WTC11 (cell line): ENCODE results near the gene SMARCA2. TPM values are rescaled to one million over a fixed set of nuclear protein-coding genes. Genes with fewer than 3 reads are reported as not detected.

Experiments
- ATAC-seq: fragments of 200-7000 bp; cut with Tn5 transposase; 2 replicates; pipeline ENCODE4 v1.10.0; 2021; ENCODE audit warnings: mild to moderate bottlenecking, moderate library complexity
- CTCF ChIA-PET: fragments of 300-600 bp; sonication (Branson Sonifier 250); formaldehyde crosslinking; loops from one replicate; lab custom pipeline; 2021; ENCODE audit warnings: antibody characterized with exemption; lab: Charles Lee
- POLR2A ChIA-PET: fragments of 350-600 bp; sonication (Branson Sonifier 250); formaldehyde crosslinking; loops from one replicate; lab custom pipeline; 2021; ENCODE audit warnings: antibody characterized with exemption; lab: Charles Lee
- DNase-seq: peaks from one replicate; pipeline ENCODE4 v3.0.0; 2021; ENCODE audit warnings: low spot score
- H3K27ac Mint-ChIP-seq: 2 replicates; pipeline ENCODE4 v1.8.0; 2021; ENCODE audit warnings: mixed read lengths
- H3K27me3 Mint-ChIP-seq: 2 replicates; pipeline ENCODE4 v1.8.0; 2021; ENCODE audit warnings: low read depth, mild to moderate bottlenecking, moderate library complexity, mixed read lengths
- H3K36me3 Mint-ChIP-seq: 2 replicates; pipeline ENCODE4 v1.8.0; 2021; ENCODE audit warnings: mixed read lengths
- H3K4me1 Mint-ChIP-seq: 2 replicates; pipeline ENCODE4 v1.8.0; 2022; ENCODE audit warnings: mixed read lengths
- H3K4me3 Mint-ChIP-seq: 2 replicates; pipeline ENCODE4 v1.8.0; 2021; ENCODE audit warnings: mild to moderate bottlenecking, moderate library complexity, mixed read lengths
- H3K9me3 Mint-ChIP-seq: 2 replicates; pipeline ENCODE4 v1.8.0; 2021; ENCODE audit warnings: mixed read lengths
- ATF1 ChIP-seq: sonication (generic); formaldehyde crosslinking; IDR thresholded peaks from 2 replicates; pipeline ENCODE4 v1.8.1; 2023; ENCODE audit warnings: mild to moderate bottlenecking, moderate library complexity, missing genetic modification reagents
- CREM ChIP-seq: sonication (generic); formaldehyde crosslinking; IDR thresholded peaks from 2 replicates; pipeline ENCODE4 v1.8.1; 2022; ENCODE audit warnings: mild to moderate bottlenecking, missing genetic modification reagents, moderate library complexity
- FOXP1 ChIP-seq: sonication (generic); formaldehyde crosslinking; IDR thresholded peaks from 2 replicates; pipeline ENCODE4 v1.8.0; 2022; ENCODE audit warnings: missing genetic modification reagents, mild to moderate bottlenecking, moderate library complexity, borderline replicate concordance
- GABPB1 ChIP-seq: sonication (generic); formaldehyde crosslinking; IDR thresholded peaks from 2 replicates; pipeline ENCODE4 v1.8.1; 2023; ENCODE audit warnings: mild to moderate bottlenecking, missing genetic modification reagents
- GRHL2 ChIP-seq: fragments of 250-450 bp; sonication (Bioruptor Pico); IDR thresholded peaks from 2 replicates; pipeline ENCODE4 v1.8.0; 2022; ENCODE audit warnings: mild to moderate bottlenecking, moderate library complexity; ENCODE audit not compliant: insufficient replicate concordance, severe bottlenecking
- HMGA2 ChIP-seq: fragments of 250-450 bp; sonication (Bioruptor Pico); IDR thresholded peaks from 2 replicates; pipeline ENCODE4 v1.4.0; 2021; ENCODE audit warnings: mild to moderate bottlenecking, moderate library complexity
- JAZF1 ChIP-seq: fragments of 250-450 bp; sonication (Bioruptor Pico); IDR thresholded peaks from 2 replicates; pipeline ENCODE4 v1.9.0; 2021; ENCODE audit warnings: moderate library complexity, mild to moderate bottlenecking, inconsistent platforms
- JUN ChIP-seq: sonication (generic); formaldehyde crosslinking; IDR thresholded peaks from 2 replicates; pipeline ENCODE4 v1.8.0; 2023; ENCODE audit warnings: mild to moderate bottlenecking, missing genetic modification reagents
- NFYB ChIP-seq: sonication (generic); formaldehyde crosslinking; conservative IDR thresholded peaks from 2 replicates; pipeline ENCODE4 v1.8.0; 2022; ENCODE audit warnings: low read depth, missing genetic modification reagents
- NR1H2 ChIP-seq: sonication (generic); formaldehyde crosslinking; IDR thresholded peaks from 2 replicates; pipeline ENCODE4 v1.9.0; 2021; ENCODE audit warnings: mild to moderate bottlenecking, moderate library complexity, missing genetic modification reagents
- NR3C1 ChIP-seq: sonication (generic); formaldehyde crosslinking; conservative IDR thresholded peaks from 2 replicates; pipeline ENCODE4 v1.8.1; 2023; ENCODE audit warnings: low read depth, mild to moderate bottlenecking, missing genetic modification reagents
- RORB ChIP-seq: fragments of 250-450 bp; sonication (Bioruptor Pico); IDR thresholded peaks from 2 replicates; pipeline ENCODE4 v1.9.0; 2021; ENCODE audit warnings: mild to moderate bottlenecking
- SMAD4 ChIP-seq: sonication (generic); formaldehyde crosslinking; IDR thresholded peaks from 2 replicates; pipeline ENCODE4 v1.8.0; 2022; ENCODE audit warnings: mild to moderate bottlenecking, missing genetic modification reagents
- TEAD4 ChIP-seq: sonication (generic); formaldehyde crosslinking; IDR thresholded peaks from 2 replicates; pipeline ENCODE4 v1.8.0; 2022; ENCODE audit warnings: mild to moderate bottlenecking, missing genetic modification reagents
- ZNF121 ChIP-seq: sonication (generic); formaldehyde crosslinking; IDR thresholded peaks from 2 replicates; pipeline ENCODE4 v1.8.0; 2023; ENCODE audit warnings: missing genetic modification reagents
- ZNF219 ChIP-seq: sonication (generic); formaldehyde crosslinking; IDR thresholded peaks from 2 replicates; pipeline ENCODE4 v1.8.0; 2023; ENCODE audit warnings: missing genetic modification reagents, mild to moderate bottlenecking, borderline replicate concordance
- ZNF232 ChIP-seq: sonication (generic); formaldehyde crosslinking; IDR thresholded peaks from 2 replicates; pipeline ENCODE4 v1.8.0; 2022; ENCODE audit warnings: mild to moderate bottlenecking, missing genetic modification reagents
- ZNF263 ChIP-seq: sonication (generic); formaldehyde crosslinking; IDR thresholded peaks from 2 replicates; pipeline ENCODE4 v1.8.1; 2022; ENCODE audit warnings: low read depth, mild to moderate bottlenecking, moderate library complexity, missing genetic modification reagents
- ZNF317 ChIP-seq: sonication (generic); formaldehyde crosslinking; IDR thresholded peaks from 2 replicates; pipeline ENCODE4 v1.8.1; 2023; ENCODE audit warnings: low read depth, mild to moderate bottlenecking, moderate library complexity, missing genetic modification reagents, borderline replicate concordance
- ZNF416 ChIP-seq: fragments of 250-450 bp; sonication (Bioruptor Pico); IDR thresholded peaks from 2 replicates; pipeline ENCODE4 v1.9.0; 2021; ENCODE audit warnings: mild to moderate bottlenecking, inconsistent platforms
- total RNA-seq: library from RNA; stranded (reverse); gene quantifications from 3 replicates; pipeline ENCODE4 v1.2.3, GENCODE V29; 2021
- TF ChIP-seq, protein P1 (sequence below): fragments of 250-450 bp; sonication (Bioruptor Pico); conservative IDR thresholded peaks from 2 replicates; pipeline ENCODE4 v1.9.0; 2021; ENCODE audit warnings: mild to moderate bottlenecking
- TF ChIP-seq, protein P2 (sequence below): sonication (generic); formaldehyde crosslinking; IDR thresholded peaks from 2 replicates; pipeline ENCODE4 v1.8.1; 2023; ENCODE audit warnings: mild to moderate bottlenecking, missing genetic modification reagents
- TF ChIP-seq, protein P3 (sequence below): sonication (generic); formaldehyde crosslinking; IDR thresholded peaks from 2 replicates; pipeline ENCODE4 v1.8.1; 2022; ENCODE audit warnings: mild to moderate bottlenecking, missing genetic modification reagents, moderate library complexity, borderline replicate concordance
- TF ChIP-seq, protein P4 (sequence below): sonication (generic); formaldehyde crosslinking; IDR thresholded peaks from 2 replicates; pipeline ENCODE4 v1.8.1; 2022; ENCODE audit warnings: low read depth, missing genetic modification reagents, borderline replicate concordance
- TF ChIP-seq, protein P5 (sequence below): sonication (generic); formaldehyde crosslinking; IDR thresholded peaks from 2 replicates; pipeline ENCODE4 v1.8.1; 2022; ENCODE audit warnings: low read depth, mild to moderate bottlenecking, moderate library complexity, missing genetic modification reagents, borderline replicate concordance
- TF ChIP-seq, protein P6 (sequence below): sonication (generic); formaldehyde crosslinking; IDR thresholded peaks from 2 replicates; pipeline ENCODE4 v1.8.1; 2022; ENCODE audit warnings: mild to moderate bottlenecking, moderate library complexity, missing genetic modification reagents

Gene SMARCA2
- total RNA-seq, 1 experiment from 2014 or later: 20.3 TPM

DNA sequence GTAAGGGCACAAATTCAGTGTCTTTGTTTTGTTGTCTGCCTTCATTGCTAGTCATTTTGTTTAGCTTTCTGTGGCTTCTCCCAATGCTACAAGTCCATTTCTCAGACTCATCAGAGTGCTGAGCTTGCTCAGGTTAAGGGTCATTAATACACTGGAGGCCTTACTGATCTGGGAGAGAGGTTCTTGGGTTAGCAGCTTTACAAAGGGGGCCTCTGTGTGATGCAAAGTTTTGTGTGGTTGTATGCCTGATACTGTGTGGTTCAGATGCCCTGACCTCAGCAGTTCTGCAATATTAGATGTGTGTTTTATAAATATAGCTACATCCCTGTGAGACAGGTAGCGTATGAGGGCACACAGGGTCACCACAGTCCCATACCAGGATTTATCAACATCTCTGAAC lies 34.8 kb upstream of the SMARCA2 start (continued):
- no peak for TF ChIP-seq RORB (CRISPR knock-in tag)
- no peak for TF ChIP-seq GABPB1

DNA sequence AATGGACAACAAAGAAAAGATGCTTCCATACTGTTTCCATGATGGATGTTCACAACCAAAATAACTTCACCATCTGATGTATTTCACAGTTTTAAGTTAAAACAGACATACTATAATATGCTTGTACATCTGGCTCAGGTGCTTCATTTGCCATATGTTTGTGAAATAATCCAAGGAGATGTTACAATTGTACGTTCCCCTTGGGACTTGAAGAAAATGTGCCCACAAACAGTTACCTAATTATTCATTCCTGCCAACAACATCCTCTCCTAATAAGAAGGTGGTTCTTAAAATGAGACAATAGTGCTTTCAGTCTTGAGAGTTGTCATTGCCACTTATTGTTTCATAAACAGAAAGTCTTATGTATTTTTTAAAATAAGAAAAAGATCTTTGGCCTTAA lies 33.1 kb upstream of the SMARCA2 start:
- Mint-ChIP-seq H3K36me3 (no peaks in the 10 kb centered on the region), H3K9me3 (peaks cover 7% of the 10 kb centered on the region; the same call in 1 of the 2 replicates), H3K27me3 (0 out of 2 replicates have a peak, but pooled peaks cover 3% of the 10 kb centered on the region), H3K27ac (no peak overlapping the region), H3K4me3 (no peak overlapping the region), H3K4me1 (peaks cover 4% of the 10 kb centered on the region)
- ChIA-PET CTCF (no interaction called here), POLR2A (no interaction called here)
- no peak for DNase-seq
- TF ChIP-seq JUN (CRISPR knock-in tag) (no peak), ZNF416 (CRISPR knock-in tag) (no peak), SMAD4 (no peak), ZNF121 (no peak), HMGA2 (no peak), GRHL2 (CRISPR knock-in tag) (no peak), TEAD4 (no peak), ZNF263 (CRISPR knock-in tag) (no peak)
- TF ChIP-seq, all 79 proteins: peak for 0
- no peak for ATAC-seq

DNA sequence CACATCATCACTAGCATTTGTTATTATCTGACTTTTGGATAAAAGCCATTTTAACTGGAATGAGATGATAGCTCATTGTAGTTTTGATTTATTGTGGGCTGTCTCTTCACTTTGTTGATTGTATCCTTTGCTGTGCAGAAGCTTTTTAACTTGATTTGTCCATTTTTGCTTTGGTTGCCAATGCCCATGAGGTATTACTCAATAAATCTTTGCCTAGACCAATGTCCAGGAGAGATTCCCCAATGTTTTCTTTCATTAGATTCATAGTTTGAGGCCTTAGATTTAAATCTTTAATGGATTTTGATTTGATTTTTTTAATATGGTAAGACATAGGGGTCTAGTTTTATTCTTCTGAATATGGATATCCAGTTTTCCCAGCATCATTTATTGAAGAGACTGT lies 28.8 kb upstream of the SMARCA2 start:
- Mint-ChIP-seq H3K27ac (no peak overlapping the region), H3K27me3 (no peaks in the 10 kb centered on the region), H3K36me3 (no peaks in the 10 kb centered on the region), H3K4me1 (peaks cover 12% of the 10 kb centered on the region), H3K9me3 (peaks cover 7% of the 10 kb centered on the region; the same call in 1 of the 2 replicates), H3K4me3 (no peak overlapping the region)
- CTCF ChIA-PET: no interaction called here
- DNase-seq: no peak
- no peak for TF ChIP-seq RORB (CRISPR knock-in tag)
- TF ChIP-seq ZNF219 (CRISPR knock-in tag): no peak
- TF ChIP-seq, protein P1, sequence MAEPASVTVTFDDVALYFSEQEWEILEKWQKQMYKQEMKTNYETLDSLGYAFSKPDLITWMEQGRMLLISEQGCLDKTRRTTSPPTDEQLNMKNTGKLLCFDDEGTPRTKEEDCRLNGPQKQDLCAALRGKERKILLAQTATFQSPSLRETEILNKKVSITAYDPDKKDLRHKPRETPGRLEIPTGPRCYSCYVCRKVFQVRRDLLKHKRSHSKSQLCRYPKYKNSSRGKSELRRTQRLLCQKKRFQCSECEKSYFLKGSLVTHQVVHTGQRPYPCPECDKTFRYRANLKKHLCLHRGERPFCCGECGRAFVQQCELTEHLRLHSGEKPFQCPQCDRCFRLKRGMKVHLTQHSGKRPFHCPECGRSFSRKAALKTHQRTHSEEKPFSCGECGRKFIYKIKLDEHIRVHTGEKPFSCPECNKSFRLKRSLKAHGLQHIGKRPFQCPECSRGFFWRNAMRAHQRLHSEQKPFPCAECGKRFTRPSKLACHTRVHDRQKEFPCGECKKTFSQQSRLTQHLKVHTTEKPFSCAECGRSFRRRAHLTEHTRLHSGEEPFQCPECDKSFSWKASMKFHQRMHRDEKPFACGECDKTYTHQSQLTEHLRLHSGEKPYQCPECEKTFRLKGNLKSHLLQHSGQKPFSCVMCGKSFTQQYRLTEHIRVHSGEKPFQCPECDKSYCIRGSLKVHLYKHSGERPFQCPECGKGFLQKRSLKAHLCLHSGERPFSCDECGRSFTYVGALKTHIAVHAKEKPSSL (CRISPR knock-in tag): no peak
- no peak for TF ChIP-seq SMAD4
- TF ChIP-seq, protein P2, sequence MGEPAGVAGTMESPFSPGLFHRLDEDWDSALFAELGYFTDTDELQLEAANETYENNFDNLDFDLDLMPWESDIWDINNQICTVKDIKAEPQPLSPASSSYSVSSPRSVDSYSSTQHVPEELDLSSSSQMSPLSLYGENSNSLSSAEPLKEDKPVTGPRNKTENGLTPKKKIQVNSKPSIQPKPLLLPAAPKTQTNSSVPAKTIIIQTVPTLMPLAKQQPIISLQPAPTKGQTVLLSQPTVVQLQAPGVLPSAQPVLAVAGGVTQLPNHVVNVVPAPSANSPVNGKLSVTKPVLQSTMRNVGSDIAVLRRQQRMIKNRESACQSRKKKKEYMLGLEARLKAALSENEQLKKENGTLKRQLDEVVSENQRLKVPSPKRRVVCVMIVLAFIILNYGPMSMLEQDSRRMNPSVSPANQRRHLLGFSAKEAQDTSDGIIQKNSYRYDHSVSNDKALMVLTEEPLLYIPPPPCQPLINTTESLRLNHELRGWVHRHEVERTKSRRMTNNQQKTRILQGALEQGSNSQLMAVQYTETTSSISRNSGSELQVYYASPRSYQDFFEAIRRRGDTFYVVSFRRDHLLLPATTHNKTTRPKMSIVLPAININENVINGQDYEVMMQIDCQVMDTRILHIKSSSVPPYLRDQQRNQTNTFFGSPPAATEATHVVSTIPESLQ (CRISPR knock-in tag): no peak
- TF ChIP-seq ZNF232 (CRISPR knock-in tag): no peak
- TF ChIP-seq ATF1 (CRISPR knock-in tag): no peak
- no peak for TF ChIP-seq GRHL2 (CRISPR knock-in tag)
- no peak for TF ChIP-seq NR1H2
- TF ChIP-seq, protein P3, sequence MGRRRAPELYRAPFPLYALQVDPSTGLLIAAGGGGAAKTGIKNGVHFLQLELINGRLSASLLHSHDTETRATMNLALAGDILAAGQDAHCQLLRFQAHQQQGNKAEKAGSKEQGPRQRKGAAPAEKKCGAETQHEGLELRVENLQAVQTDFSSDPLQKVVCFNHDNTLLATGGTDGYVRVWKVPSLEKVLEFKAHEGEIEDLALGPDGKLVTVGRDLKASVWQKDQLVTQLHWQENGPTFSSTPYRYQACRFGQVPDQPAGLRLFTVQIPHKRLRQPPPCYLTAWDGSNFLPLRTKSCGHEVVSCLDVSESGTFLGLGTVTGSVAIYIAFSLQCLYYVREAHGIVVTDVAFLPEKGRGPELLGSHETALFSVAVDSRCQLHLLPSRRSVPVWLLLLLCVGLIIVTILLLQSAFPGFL: no peak
- TF ChIP-seq CREM (CRISPR knock-in tag): no peak
- TF ChIP-seq NFYB (CRISPR knock-in tag): no peak
- TF ChIP-seq, protein P4, sequence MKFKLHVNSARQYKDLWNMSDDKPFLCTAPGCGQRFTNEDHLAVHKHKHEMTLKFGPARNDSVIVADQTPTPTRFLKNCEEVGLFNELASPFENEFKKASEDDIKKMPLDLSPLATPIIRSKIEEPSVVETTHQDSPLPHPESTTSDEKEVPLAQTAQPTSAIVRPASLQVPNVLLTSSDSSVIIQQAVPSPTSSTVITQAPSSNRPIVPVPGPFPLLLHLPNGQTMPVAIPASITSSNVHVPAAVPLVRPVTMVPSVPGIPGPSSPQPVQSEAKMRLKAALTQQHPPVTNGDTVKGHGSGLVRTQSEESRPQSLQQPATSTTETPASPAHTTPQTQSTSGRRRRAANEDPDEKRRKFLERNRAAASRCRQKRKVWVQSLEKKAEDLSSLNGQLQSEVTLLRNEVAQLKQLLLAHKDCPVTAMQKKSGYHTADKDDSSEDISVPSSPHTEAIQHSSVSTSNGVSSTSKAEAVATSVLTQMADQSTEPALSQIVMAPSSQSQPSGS: no peak
- TF ChIP-seq, protein P5, sequence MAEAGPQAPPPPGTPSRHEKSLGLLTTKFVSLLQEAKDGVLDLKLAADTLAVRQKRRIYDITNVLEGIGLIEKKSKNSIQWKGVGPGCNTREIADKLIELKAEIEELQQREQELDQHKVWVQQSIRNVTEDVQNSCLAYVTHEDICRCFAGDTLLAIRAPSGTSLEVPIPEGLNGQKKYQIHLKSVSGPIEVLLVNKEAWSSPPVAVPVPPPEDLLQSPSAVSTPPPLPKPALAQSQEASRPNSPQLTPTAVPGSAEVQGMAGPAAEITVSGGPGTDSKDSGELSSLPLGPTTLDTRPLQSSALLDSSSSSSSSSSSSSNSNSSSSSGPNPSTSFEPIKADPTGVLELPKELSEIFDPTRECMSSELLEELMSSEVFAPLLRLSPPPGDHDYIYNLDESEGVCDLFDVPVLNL: no peak
- TF ChIP-seq FOXP1 (CRISPR knock-in tag): no peak
- no peak for TF ChIP-seq JAZF1
- TF ChIP-seq GABPB1: no peak
- TF ChIP-seq ZNF317 (CRISPR knock-in tag): no peak
- TF ChIP-seq, protein P6, sequence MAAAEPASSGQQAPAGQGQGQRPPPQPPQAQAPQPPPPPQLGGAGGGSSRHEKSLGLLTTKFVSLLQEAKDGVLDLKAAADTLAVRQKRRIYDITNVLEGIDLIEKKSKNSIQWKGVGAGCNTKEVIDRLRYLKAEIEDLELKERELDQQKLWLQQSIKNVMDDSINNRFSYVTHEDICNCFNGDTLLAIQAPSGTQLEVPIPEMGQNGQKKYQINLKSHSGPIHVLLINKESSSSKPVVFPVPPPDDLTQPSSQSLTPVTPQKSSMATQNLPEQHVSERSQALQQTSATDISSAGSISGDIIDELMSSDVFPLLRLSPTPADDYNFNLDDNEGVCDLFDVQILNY (CRISPR knock-in tag): no peak
- TF ChIP-seq NR3C1 (CRISPR knock-in tag): no peak
- POLR2A ChIA-PET: no interaction called here
- no peak for ATAC-seq
